ENCODE data around the gene NT5M.

NT5M gene

GRCh38 chr17:17295141-17295540 lies 8.0 kb upstream of the NT5M start:
- Histone ChIP-seq H2AFZ (ENCODE audit: insufficient read depth, low read length, poor library complexity) (no peak overlapping the region), H3K36me3 (ENCODE audit: control insufficient read depth in 1 of 2, insufficient read depth in 2 of 2, low read length in 2 of 2) (no peaks in the 10 kb centered on the region), H4K91ac (ENCODE audit: low read depth, low read length) (no peak overlapping the region), H3K4me2 (ENCODE audit: low read length) (no peak overlapping the region), H3K14ac (ENCODE audit: low read length) (no peak overlapping the region), H3K23ac (ENCODE audit: low read length) (no peak overlapping the region), H3K79me2 (ENCODE audit: control insufficient read depth, insufficient read depth, low read length, poor library complexity) (no peaks in the 10 kb centered on the region), H2BK5ac (ENCODE audit: low read depth, low read length, poor library complexity) (no peak overlapping the region), H2BK12ac (ENCODE audit: low read length) (no peak overlapping the region), H3K18ac (ENCODE audit: low read length) (no peak overlapping the region), H3K4me1 (ENCODE audit: control insufficient read depth in 1 of 2, insufficient read depth in 2 of 2, low read length in 2 of 2) (no peaks in the 10 kb centered on the region), H4K12ac (ENCODE audit: low read depth, low read length) (no peak overlapping the region), H3K9me3 (ENCODE audit: insufficient read depth, low read depth, low read length) (no peaks in the 10 kb centered on the region), H3K9ac (ENCODE audit: low read length) (no peak overlapping the region), H4K8ac (ENCODE audit: low read depth, low read length) (no peak overlapping the region), H3K27ac (ENCODE audit: low read depth, low read length) (no peak overlapping the region), H3K4me3 (ENCODE audit: low read depth, low read length) (no peak overlapping the region), H2AK5ac (ENCODE audit: low read length) (no peak overlapping the region), H3K79me1 (ENCODE audit: low read length) (no peaks in the 10 kb centered on the region), H2BK120ac (ENCODE audit: insufficient read depth, low read length, poor library complexity) (no peak overlapping the region), H3K4ac (ENCODE audit: low read depth, low read length) (no peak overlapping the region), H3K27me3 (ENCODE audit: insufficient read depth, low read length) (no peaks in the 10 kb centered on the region)
- no CpG with 5 or more reads among the region's 4 CpGs for WGBS (ENCODE audit: extremely low coverage, insufficient coverage, insufficient read length)
- DNase-seq = no peak

- no CpG with 5 or more reads among the region's 3 CpGs for WGBS (ENCODE audit: extremely low coverage, insufficient coverage, insufficient read length)
- no peaks in the 10 kb centered on the region for H3K9me3 ChIP-seq (ENCODE audit: insufficient read depth, low read depth, low read length)
- H2BK12ac ChIP-seq (ENCODE audit: low read length) = no peak overlapping the region
These were observed 6.0 kb upstream of the NT5M start for GRCh38 chr17:17297217-17297616.

DNA sequence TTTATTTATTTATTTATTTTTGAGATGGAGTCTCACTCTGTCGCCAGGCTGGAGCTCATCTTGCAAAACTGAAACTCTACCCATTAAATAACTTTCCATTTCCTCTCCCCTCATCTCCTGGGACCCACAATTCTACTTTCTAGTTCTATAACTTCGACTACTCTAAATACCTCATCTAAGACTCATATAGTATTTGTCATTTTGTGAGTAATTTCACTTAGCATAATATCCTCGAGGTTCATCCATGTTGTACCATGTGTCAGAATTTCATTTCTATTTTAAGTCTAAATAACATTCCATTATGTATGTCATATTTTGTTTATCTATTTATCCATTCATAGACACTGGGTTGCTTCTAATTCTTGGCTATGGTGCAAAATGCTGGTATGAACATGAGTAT lies 5.1 kb upstream of the NT5M start:
- Histone ChIP-seq H2BK5ac (ENCODE audit: low read depth, low read length, poor library complexity) (no peak overlapping the region), H3K79me1 (ENCODE audit: low read length) (peaks cover 3% of the 10 kb centered on the region), H3K36me3 (ENCODE audit: control insufficient read depth in 1 of 2, insufficient read depth in 2 of 2, low read length in 2 of 2) (no peaks in the 10 kb centered on the region), H3K9ac (ENCODE audit: low read length) (no peak overlapping the region), H4K12ac (ENCODE audit: low read depth, low read length) (no peak overlapping the region), H3K9me3 (ENCODE audit: insufficient read depth, low read depth, low read length) (no peaks in the 10 kb centered on the region), H3K4me2 (ENCODE audit: low read length) (no peak overlapping the region), H2AFZ (ENCODE audit: insufficient read depth, low read length, poor library complexity) (no peak overlapping the region), H3K4me1 (ENCODE audit: control insufficient read depth in 1 of 2, insufficient read depth in 2 of 2, low read length in 2 of 2) (peaks cover 5 to 7% of the 10 kb centered on the region in 2 experiments), H3K23ac (ENCODE audit: low read length) (no peak overlapping the region), H3K4ac (ENCODE audit: low read depth, low read length) (no peak overlapping the region), H3K4me3 (ENCODE audit: low read depth, low read length) (no peak overlapping the region), H4K8ac (ENCODE audit: low read depth, low read length) (no peak overlapping the region), H3K18ac (ENCODE audit: low read length) (no peak overlapping the region), H4K91ac (ENCODE audit: low read depth, low read length) (no peak overlapping the region), H3K79me2 (ENCODE audit: control insufficient read depth, insufficient read depth, low read length, poor library complexity) (peaks cover 5% of the 10 kb centered on the region), H2AK5ac (ENCODE audit: low read length) (no peak overlapping the region), H3K27me3 (ENCODE audit: insufficient read depth, low read length) (no peaks in the 10 kb centered on the region), H3K14ac (ENCODE audit: low read length) (no peak overlapping the region), H2BK12ac (ENCODE audit: low read length) (no peak overlapping the region), H2BK120ac (ENCODE audit: insufficient read depth, low read length, poor library complexity) (no peak overlapping the region), H3K27ac (ENCODE audit: low read depth, low read length) (no peak overlapping the region)
- DNase-seq = no peak
- no CpG with 5 or more reads among the region's 3 CpGs for WGBS (ENCODE audit: extremely low coverage, insufficient coverage, insufficient read length)

More at GRCh38 chr17:17297217-17297616, 6.0 kb upstream of the NT5M start:
- Histone ChIP-seq H3K9ac (ENCODE audit: low read length) (no peak overlapping the region), H2AK5ac (ENCODE audit: low read length) (no peak overlapping the region), H3K23ac (ENCODE audit: low read length) (no peak overlapping the region), H3K36me3 (ENCODE audit: control insufficient read depth in 1 of 2, insufficient read depth in 2 of 2, low read length in 2 of 2) (no peaks in the 10 kb centered on the region), H3K18ac (ENCODE audit: low read length) (no peak overlapping the region), H3K79me1 (ENCODE audit: low read length) (peaks cover 3% of the 10 kb centered on the region), H2BK5ac (ENCODE audit: low read depth, low read length, poor library complexity) (no peak overlapping the region), H4K8ac (ENCODE audit: low read depth, low read length) (no peak overlapping the region), H3K4me3 (ENCODE audit: low read depth, low read length) (no peak overlapping the region), H3K4me2 (ENCODE audit: low read length) (no peak overlapping the region), H3K79me2 (ENCODE audit: control insufficient read depth, insufficient read depth, low read length, poor library complexity) (peaks cover 2% of the 10 kb centered on the region), H3K27ac (ENCODE audit: low read depth, low read length) (no peak overlapping the region), H3K14ac (ENCODE audit: low read length) (no peak overlapping the region), H4K91ac (ENCODE audit: low read depth, low read length) (no peak overlapping the region), H2AFZ (ENCODE audit: insufficient read depth, low read length, poor library complexity) (no peak overlapping the region), H3K27me3 (ENCODE audit: insufficient read depth, low read length) (no peaks in the 10 kb centered on the region), H3K4ac (ENCODE audit: low read depth, low read length) (no peak overlapping the region), H3K4me1 (ENCODE audit: control insufficient read depth in 1 of 2, insufficient read depth in 2 of 2, low read length in 2 of 2) (peaks cover 4 to 5% of the 10 kb centered on the region in 2 experiments), H2BK120ac (ENCODE audit: insufficient read depth, low read length, poor library complexity) (no peak overlapping the region), H4K12ac (ENCODE audit: low read depth, low read length) (no peak overlapping the region)
- DNase-seq = no peak

DNA sequence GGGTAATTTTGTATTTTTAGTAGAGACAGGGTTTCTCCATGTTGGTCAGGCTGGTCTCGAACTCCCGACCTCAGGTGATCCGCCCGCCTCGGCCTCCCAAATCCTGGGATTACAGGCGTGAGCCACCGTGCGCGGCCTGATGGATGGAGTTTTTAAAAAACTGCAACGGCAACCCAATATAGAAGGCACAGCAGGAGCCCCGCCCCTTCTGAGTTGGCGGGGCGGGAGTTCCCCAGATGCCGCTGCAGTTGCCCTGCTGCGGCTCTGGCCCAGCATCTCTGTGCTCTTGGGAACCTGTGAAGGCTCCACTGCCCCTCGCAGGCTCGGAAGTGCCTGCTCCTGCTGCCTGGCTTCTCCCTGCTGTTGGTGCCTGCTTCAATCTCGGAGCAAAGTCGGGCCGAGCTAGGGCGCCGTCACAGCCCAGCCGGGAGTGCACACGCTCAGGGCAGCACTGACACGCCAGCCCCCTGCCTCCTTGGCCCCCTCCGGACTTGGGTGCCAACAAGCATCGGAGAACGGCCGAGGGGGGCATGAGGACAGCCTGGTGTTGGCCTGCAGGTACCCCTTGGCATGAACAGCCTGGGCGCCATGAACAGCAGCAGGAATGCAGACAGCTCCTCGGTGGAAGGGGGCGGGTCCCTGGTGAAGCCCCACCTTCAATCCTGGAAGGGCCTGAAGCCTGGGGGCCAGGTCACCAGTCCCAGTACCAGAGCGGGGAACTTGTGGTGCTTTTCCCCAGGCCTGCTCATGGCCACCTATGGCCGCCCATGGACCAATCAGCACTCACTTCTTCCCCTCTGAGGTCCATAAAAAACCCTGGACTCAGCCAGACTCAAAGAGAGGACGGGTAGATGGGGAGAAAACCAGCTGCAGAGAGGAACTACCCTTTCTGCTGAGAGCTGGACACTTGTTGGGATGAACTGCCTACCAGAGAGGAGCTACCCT lies 2.3 kb upstream of the NT5M start:
- Histone ChIP-seq H2AK5ac (ENCODE audit: low read length) (no peak overlapping the region), H3K36me3 (ENCODE audit: control insufficient read depth in 1 of 2, insufficient read depth in 2 of 2, low read length in 2 of 2) (no peaks in the 10 kb centered on the region), H2BK5ac (ENCODE audit: low read depth, low read length, poor library complexity) (peak overlapping the region; percentile 8), H3K4me3 (ENCODE audit: low read depth, low read length) (peak overlapping the region; percentile 79), H3K9ac (ENCODE audit: low read length) (peak overlapping the region; percentile 47), H3K79me2 (ENCODE audit: control insufficient read depth, insufficient read depth, low read length, poor library complexity) (peaks cover 6% of the 10 kb centered on the region), H3K9me3 (ENCODE audit: insufficient read depth, low read depth, low read length) (no peaks in the 10 kb centered on the region), H3K4me1 (ENCODE audit: control insufficient read depth in 1 of 2, insufficient read depth in 2 of 2, low read length in 2 of 2) (peaks cover 5 to 7% of the 10 kb centered on the region in 2 experiments), H3K4ac (ENCODE audit: low read depth, low read length) (no peak overlapping the region), H3K27me3 (ENCODE audit: insufficient read depth, low read length) (peaks cover 5% of the 10 kb centered on the region), H4K91ac (ENCODE audit: low read depth, low read length) (no peak overlapping the region), H2BK120ac (ENCODE audit: insufficient read depth, low read length, poor library complexity) (peak overlapping the region; percentile 0), H4K12ac (ENCODE audit: low read depth, low read length) (peak overlapping the region; percentile 27), H3K18ac (ENCODE audit: low read length) (peak overlapping the region; percentile 37), H3K79me1 (ENCODE audit: low read length) (peaks cover 5% of the 10 kb centered on the region), H2AFZ (ENCODE audit: insufficient read depth, low read length, poor library complexity) (peak overlapping the region; percentile 92), H4K8ac (ENCODE audit: low read depth, low read length) (peak overlapping the region; percentile 80), H3K23ac (ENCODE audit: low read length) (no peak overlapping the region), H2BK12ac (ENCODE audit: low read length) (no peak overlapping the region), H3K27ac (ENCODE audit: low read depth, low read length) (peak overlapping the region; percentile 29), H3K14ac (ENCODE audit: low read length) (peak overlapping the region; percentile 19), H3K4me2 (ENCODE audit: low read length) (peak overlapping the region; percentile 91)
- DNase-seq = peak; percentile 83
- no CpG with 5 or more reads among the region's 35 CpGs for WGBS (ENCODE audit: extremely low coverage, insufficient coverage, insufficient read length)
